Measurements from ENCODE around the gene CPNE9.
A peak's percentile ranks its signal among the peaks of the same experiment; 100 is the strongest.

Gene CPNE9

GRCh38 chr3:9731206-9732079 lies 27.8 kb downstream of the CPNE9 start, which contains the start of gene BRPF1:
BRPF1 (plus strand) TSS chr3:9731735; CDS start chr3:9734141, 2,406 bp downstream.
- H3K4me3 ChIP-seq (ENCODE audit: low read depth, low read length, poor library complexity, severe bottlenecking): peak within 1 kb of the TSS; percentile 91
- peaks cover 19% of the 10 kb centered on the region for H3K79me2 ChIP-seq (ENCODE audit: insufficient read depth, low read length)
- no peaks in the 10 kb centered on the region for H3K9me3 ChIP-seq (ENCODE audit: low read length)
- no peaks in the 10 kb centered on the region for H3F3A ChIP-seq (ENCODE audit: insufficient read depth, low read length)
- no peak within 1 kb of the TSS for H2AFZ ChIP-seq (ENCODE audit: low read length)
- no peaks in the 10 kb centered on the region for H3K9me2 ChIP-seq (ENCODE audit: low read depth, low read length)
- no peaks in the 10 kb centered on the region for H4K20me1 ChIP-seq (ENCODE audit: insufficient read depth, low read length)
- H3K27ac ChIP-seq (ENCODE audit: low read depth, low read length, poor library complexity, severe bottlenecking): peak within 1 kb of the TSS; percentile 71
- H3K9ac ChIP-seq (ENCODE audit: low read length): peak within 1 kb of the TSS; percentile 91
- peaks cover 30% of the 10 kb centered on the region for H3K36me3 ChIP-seq (ENCODE audit: insufficient read depth, low read length)
- H3K4me1 ChIP-seq (ENCODE audit: insufficient read depth, low read length, severe bottlenecking): peaks cover 21% of the 10 kb centered on the region
- H3K4me2 ChIP-seq (ENCODE audit: low read length): peak within 1 kb of the TSS; percentile 95
- H3K27me3 ChIP-seq (ENCODE audit: insufficient read depth, low read length): no peaks in the 10 kb centered on the region
- TF ChIP-seq CTCF (IDR thresholded peaks at IDR 0.05; ENCODE audit: low read length) (no peak), EZH2 (IDR thresholded peaks at IDR 0.05; ENCODE audit: borderline replicate concordance, low read length) (no peak)

GRCh38 chr3:9732080-9732739 lies 28.6 kb downstream of the CPNE9 start:
- peak overlapping the region; percentile 95 for H3K4me2 ChIP-seq (ENCODE audit: low read length)
- H3F3A ChIP-seq (ENCODE audit: insufficient read depth, low read length): no peaks in the 10 kb centered on the region
- TF ChIP-seq CTCF (IDR thresholded peaks at IDR 0.05; ENCODE audit: low read length) (no peak), EZH2 (IDR thresholded peaks at IDR 0.05; ENCODE audit: borderline replicate concordance, low read length) (no peak)
- no peaks in the 10 kb centered on the region for H3K9me3 ChIP-seq (ENCODE audit: low read length)
- H2AFZ ChIP-seq (ENCODE audit: low read length): no peak overlapping the region
- H3K27me3 ChIP-seq (ENCODE audit: insufficient read depth, low read length): no peaks in the 10 kb centered on the region
- peaks cover 21% of the 10 kb centered on the region for H3K4me1 ChIP-seq (ENCODE audit: insufficient read depth, low read length, severe bottlenecking)
- no peak overlapping the region for H3K27ac ChIP-seq (ENCODE audit: low read depth, low read length, poor library complexity, severe bottlenecking)
- H4K20me1 ChIP-seq (ENCODE audit: insufficient read depth, low read length): no peaks in the 10 kb centered on the region
- peaks cover 38% of the 10 kb centered on the region for H3K36me3 ChIP-seq (ENCODE audit: insufficient read depth, low read length)
- no peaks in the 10 kb centered on the region for H3K9me2 ChIP-seq (ENCODE audit: low read depth, low read length)
- peak overlapping the region; percentile 91 for H3K4me3 ChIP-seq (ENCODE audit: low read depth, low read length, poor library complexity, severe bottlenecking)
- peaks cover 19% of the 10 kb centered on the region for H3K79me2 ChIP-seq (ENCODE audit: insufficient read depth, low read length)
- H3K9ac ChIP-seq (ENCODE audit: low read length): peak overlapping the region; percentile 91

- Histone ChIP-seq H3K4me1 (ENCODE audit: insufficient read depth, low read length, severe bottlenecking) (peaks cover 21% of the 10 kb centered on the region), H3K9ac (ENCODE audit: low read length) (peak overlapping the region; percentile 91), H3K9me2 (ENCODE audit: low read depth, low read length) (no peaks in the 10 kb centered on the region), H4K20me1 (ENCODE audit: insufficient read depth, low read length) (no peaks in the 10 kb centered on the region), H3K27me3 (ENCODE audit: insufficient read depth, low read length) (no peaks in the 10 kb centered on the region), H3K4me2 (ENCODE audit: low read length) (peak overlapping the region; percentile 95), H3K36me3 (ENCODE audit: insufficient read depth, low read length) (peaks cover 43% of the 10 kb centered on the region), H3K27ac (ENCODE audit: low read depth, low read length, poor library complexity, severe bottlenecking) (no peak overlapping the region), H3K79me2 (ENCODE audit: insufficient read depth, low read length) (peaks cover 19% of the 10 kb centered on the region), H2AFZ (ENCODE audit: low read length) (no peak overlapping the region), H3K9me3 (ENCODE audit: low read length) (no peaks in the 10 kb centered on the region), H3F3A (ENCODE audit: insufficient read depth, low read length) (no peaks in the 10 kb centered on the region), H3K4me3 (ENCODE audit: low read depth, low read length, poor library complexity, severe bottlenecking) (peak overlapping the region; percentile 91)
- TF ChIP-seq CTCF (IDR thresholded peaks at IDR 0.05; ENCODE audit: low read length) (no peak), EZH2 (IDR thresholded peaks at IDR 0.05; ENCODE audit: borderline replicate concordance, low read length) (no peak)
Measured at GRCh38 chr3:9732740-9733115, 29.1 kb downstream of the CPNE9 start.
